MCF 10A (cell line): ENCODE results near the gene SELENOI. TPM values are rescaled to one million over a fixed set of nuclear protein-coding genes. Genes with fewer than 3 reads are reported as not detected.
A peak's percentile ranks its signal among the peaks of the same experiment; 100 is the strongest.

Experiments
- BruUV-seq: library from RNA; stranded (reverse); fragments of 400-500 nt; replicated peaks from 2 replicates; lab custom pipeline; 2021; lab: Mats Ljungman, UMichigan
- CTCF ChIA-PET: fragments of 300-600 bp; sonication (Branson Sonifier 250); formaldehyde crosslinking; extraction: SDS; loops from one replicate; lab custom pipeline; 2021; ENCODE audit warnings: antibody characterized with exemption, inconsistent platforms; lab: Yijun Ruan, JAX
- POLR2A ChIA-PET: fragments of 300-600, 350-650 bp; sonication (Branson Sonifier 250); formaldehyde crosslinking; extraction: SDS; loops from one replicate; lab custom pipeline; 2020; ENCODE audit warnings: antibody characterized with exemption, inconsistent platforms; lab: Yijun Ruan, JAX
- DNase-seq: peaks from one replicate; pipeline ENCODE4 v3.0.0-alpha.2; 2018; ENCODE audit not compliant: unreplicated experiment
- H3K27ac Mint-ChIP-seq: one replicate; pipeline ENCODE4 v1.8.0; 2022; ENCODE audit warnings: mild to moderate bottlenecking, low read depth, mixed read lengths; ENCODE audit not compliant: unreplicated experiment
- H3K27me3 Mint-ChIP-seq: one replicate; pipeline ENCODE4 v1.8.0; 2022; ENCODE audit warnings: mixed read lengths; ENCODE audit not compliant: insufficient read depth, unreplicated experiment
- H3K36me3 Mint-ChIP-seq: one replicate; pipeline ENCODE4 v1.8.0; 2022; ENCODE audit warnings: mild to moderate bottlenecking, moderate library complexity, mixed read lengths; ENCODE audit not compliant: insufficient read depth, unreplicated experiment
- H3K4me1 Mint-ChIP-seq: one replicate; pipeline ENCODE4 v1.8.0; 2022; ENCODE audit warnings: mixed read lengths; ENCODE audit not compliant: insufficient read depth, unreplicated experiment
- H3K4me3 Mint-ChIP-seq: one replicate; pipeline ENCODE4 v1.8.0; 2022; ENCODE audit warnings: mild to moderate bottlenecking, moderate library complexity, mixed read lengths; ENCODE audit not compliant: unreplicated experiment
- H3K9me3 Mint-ChIP-seq: one replicate; pipeline ENCODE4 v1.8.0; 2022; ENCODE audit warnings: mixed read lengths; ENCODE audit not compliant: unreplicated experiment
- CTCF ChIP-seq: fragments of 200-600 bp; IDR thresholded peaks from one replicate; pipeline ENCODE4 v1.8.0; 2022; ENCODE audit warnings: antibody characterized with exemption, mild to moderate bottlenecking; ENCODE audit not compliant: unreplicated experiment
- intact Hi-C: fragments of 100-400 bp; cut with micrococcal nuclease; formaldehyde crosslinking; loops from 2 replicates; pipeline ENCODE4 v1.14.1; 2022
- total RNA-seq: library from RNA; stranded (reverse); gene quantifications from 2 replicates; pipeline ENCODE4 v1.2.3, GENCODE V29; 2022

Gene SELENOI
- total RNA-seq, 1 experiment from 2014 or later = 51.0 TPM

- Mint-ChIP-seq H3K36me3 (no peaks in the 10 kb centered on the region), H3K4me1 (peaks cover 13% of the 10 kb centered on the region), H3K9me3 (no peaks in the 10 kb centered on the region), H3K27me3 (no peaks in the 10 kb centered on the region), H3K27ac (no peak overlapping the region), H3K4me3 (no peak overlapping the region)
- ChIA-PET POLR2A (interaction anchor here (0.7 to 7.9 kb wide), 14 partner anchors 8 to 281 kb away, joined by 3 to 177 read pairs (median 8); partner anchors contain the start of genes ADGRF3, HADHA and HADHB), CTCF (interaction anchor here (1.1 kb wide), 1 partner anchor 90 kb away, joined by 3 read pairs; no protein-coding TSS in a partner anchor)
- BruUV-seq = no TSS peak
- intact Hi-C loops = no loop called here
- peak; percentile 24 for DNase-seq
- TF ChIP-seq CTCF = no peak
Observed at GRCh38 chr2:26298638-26299393, 47.1 kb upstream of the SELENOI start.

GRCh38 chr2:26299471-26300101 lies 46.4 kb upstream of the SELENOI start:
- Mint-ChIP-seq H3K4me3 (no peak overlapping the region), H3K4me1 (peaks cover 13% of the 10 kb centered on the region), H3K27me3 (no peaks in the 10 kb centered on the region), H3K36me3 (no peaks in the 10 kb centered on the region), H3K9me3 (no peaks in the 10 kb centered on the region), H3K27ac (no peak overlapping the region)
- ChIA-PET POLR2A (interaction anchor here (0.6 to 7.9 kb wide), 22 partner anchors 9 to 308 kb away, joined by 3 to 177 read pairs (median 4); partner anchors contain the start of genes ADGRF3, HADHA, HADHB and RAB10), CTCF (interaction anchor here (0.7 to 1.3 kb wide), 4 partner anchors 31 to 338 kb away, joined by 3 to 6 read pairs (median 4); no protein-coding TSS in a partner anchor)
- no TSS peak for BruUV-seq
- TF ChIP-seq CTCF = no peak
- intact Hi-C loops = loop anchor here (2.0 kb wide), 1 partner anchor 53 kb away; no protein-coding TSS in a partner anchor
- peak; percentile 52 for DNase-seq

- Mint-ChIP-seq H3K4me3 (no peak overlapping the region), H3K27ac (no peak overlapping the region), H3K36me3 (no peaks in the 10 kb centered on the region), H3K4me1 (peaks cover 13% of the 10 kb centered on the region), H3K9me3 (no peaks in the 10 kb centered on the region), H3K27me3 (no peaks in the 10 kb centered on the region)
- ChIA-PET CTCF (interaction anchor here (0.7 to 1.3 kb wide), 5 partner anchors 30 to 339 kb away, joined by 3 to 6 read pairs (median 3); no protein-coding TSS in a partner anchor), POLR2A (interaction anchor here (0.6 to 7.9 kb wide), 19 partner anchors 10 to 309 kb away, joined by 3 to 177 read pairs (median 6); partner anchors contain the start of genes ADGRF3, HADHA, HADHB and RAB10)
- no peak for TF ChIP-seq CTCF
- peak; percentile 76 for DNase-seq
- intact Hi-C loops = loop anchor here (2.0 kb wide), 1 partner anchor 54 kb away; no protein-coding TSS in a partner anchor
- no TSS peak for BruUV-seq
Observed at GRCh38 chr2:26300234-26300925, 45.6 kb upstream of the SELENOI start.
